Prostate gland (tissue), 2 donors: ENCODE measurements around the gene PHLPP1.

ENCODE experiments used
- CTCF ChIP-seq, 4 experiments: fragments of 200-600 bp in 2 of 4; fragments of 450-650 bp in 2 of 4; sonication (generic) in 2 of 4; IDR thresholded peaks; 1 replicate in 3 of 4; 2 replicates in 1 of 4; pipeline ENCODE4 v1.5.1; 2016 to 2019; ENCODE audit warnings: antibody characterized with exemption in 4 of 4, mild to moderate bottlenecking in 2 of 4, moderate library complexity in 2 of 4
- POLR2A ChIP-seq: fragments of 450-650 bp; IDR thresholded peaks from one replicate; pipeline ENCODE4 v1.6.1; 2016; ENCODE audit warnings: antibody characterized with exemption, mild to moderate bottlenecking
- POLR2AphosphoS5 ChIP-seq: sonication (generic); formaldehyde crosslinking; IDR thresholded peaks from one replicate; pipeline ENCODE4 v1.6.1; 2017; ENCODE audit warnings: antibody characterized with exemption

DNA sequence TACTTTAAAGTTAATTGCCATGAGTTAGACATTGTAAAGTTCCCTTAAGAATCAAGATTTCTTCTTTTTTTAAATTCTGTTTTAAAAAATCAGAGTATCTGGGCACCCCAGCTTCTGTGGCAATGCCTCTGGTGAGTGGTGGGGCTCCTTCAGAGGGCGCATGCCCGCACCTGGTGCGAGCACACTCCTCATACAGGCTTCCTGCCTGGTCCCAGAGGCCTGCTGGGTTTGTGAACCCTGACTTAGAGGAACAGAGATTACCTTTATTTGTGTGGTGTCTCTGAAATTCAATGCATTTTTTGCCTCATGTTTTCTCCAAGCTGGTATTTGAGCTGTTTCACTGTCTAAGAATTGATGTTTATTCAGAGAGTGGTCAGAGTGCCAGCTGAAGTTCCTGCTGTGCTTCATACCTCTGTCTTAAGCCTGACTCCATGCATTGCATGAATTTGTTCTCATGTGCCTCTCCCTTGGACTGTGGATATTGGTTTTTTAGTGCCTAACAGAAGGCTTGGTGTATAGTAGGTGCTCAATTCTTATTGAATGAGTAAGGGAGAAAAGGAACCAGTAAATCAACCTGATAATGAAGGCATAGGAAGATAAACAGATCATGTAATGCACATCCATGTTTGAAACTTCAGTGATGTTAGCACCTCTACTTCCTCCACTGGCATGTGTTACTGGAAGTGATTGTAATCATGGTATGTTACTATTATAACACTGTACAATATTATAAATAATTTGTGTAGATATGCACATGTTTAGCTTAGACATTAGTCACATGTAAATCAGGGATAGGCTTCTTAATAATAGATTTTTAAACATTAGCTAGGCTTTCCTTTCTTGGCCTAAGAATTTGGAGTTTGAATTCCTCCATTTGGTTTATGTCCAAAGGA is 29.0 kb downstream of the PHLPP1 start:
- TF ChIP-seq POLR2A, result no peak
- TF ChIP-seq CTCF (IDR thresholded peaks at IDR 0.05), result no peak
- TF ChIP-seq POLR2AphosphoS5, result no peak
